SK-N-DZ (cell line): Measurements from ENCODE around the gene CCBE1.

Experiments
- DNase-seq: peaks from one replicate; pipeline ENCODE4 v3.0.0-alpha.2; 2015; ENCODE audit warnings: low spot score

Gene CCBE1

DNA sequence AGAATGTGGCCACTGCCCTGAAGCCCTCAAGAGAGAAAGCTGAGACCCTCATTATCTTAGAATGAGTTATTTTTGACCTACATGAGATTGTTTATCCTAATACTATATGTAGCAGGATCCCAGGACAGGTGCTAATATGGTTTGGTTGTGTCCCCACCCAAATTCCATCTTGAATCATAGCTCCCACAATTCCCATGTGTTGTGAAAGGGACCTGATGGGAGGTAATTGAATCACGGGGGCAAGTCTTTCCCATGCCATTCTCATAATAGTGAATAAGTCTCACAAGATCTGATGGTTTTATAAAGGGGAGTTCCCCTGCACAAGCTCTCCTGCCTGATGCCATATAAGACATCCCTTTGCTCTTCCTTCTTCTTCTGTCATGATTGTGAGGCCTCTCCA lies 76.8 kb downstream of the CCBE1 start:
- DNase-seq: no peak

DNA sequence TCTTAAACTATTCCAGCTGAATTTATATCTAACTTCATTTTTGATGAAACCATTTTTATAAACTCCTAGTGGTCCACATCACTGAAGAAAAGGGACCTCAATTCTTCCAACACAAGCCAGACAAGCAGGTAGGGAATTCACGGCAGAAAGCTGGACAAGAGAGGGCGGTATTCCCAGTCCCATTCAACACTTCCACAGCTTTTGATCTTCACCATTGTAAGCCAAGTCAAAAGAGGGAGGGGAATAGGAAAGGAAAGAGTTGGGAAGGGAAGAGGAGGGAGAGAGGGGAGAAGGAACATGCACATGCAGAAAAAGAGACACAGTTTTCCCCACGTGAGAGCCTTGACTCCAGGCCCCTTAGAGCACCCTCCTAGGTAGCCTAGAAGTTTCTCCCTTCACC lies 77.4 kb downstream of the CCBE1 start:
- DNase-seq: no peak

DNA sequence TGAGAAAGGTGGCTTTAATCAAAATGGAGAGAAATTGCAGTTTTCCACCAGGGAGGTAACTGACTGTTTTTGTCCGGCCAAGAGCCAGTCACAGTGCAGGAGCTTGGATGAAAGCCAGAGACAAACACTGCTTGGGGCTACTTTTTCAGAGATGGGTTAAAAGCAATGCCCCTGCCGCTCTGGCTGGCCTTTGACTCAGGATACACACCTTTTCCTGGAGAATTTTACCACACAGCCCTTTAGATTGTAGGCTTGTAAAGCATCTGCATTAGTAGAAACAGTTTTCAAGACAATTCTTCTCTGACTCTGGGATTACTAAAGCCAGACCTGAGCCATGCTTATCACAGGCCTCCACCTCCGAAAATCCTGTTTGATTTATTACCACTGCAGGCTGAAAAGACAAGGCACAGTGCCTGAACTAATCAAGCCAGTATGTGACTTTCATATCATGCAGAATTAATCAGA lies 79.7 kb downstream of the CCBE1 start:
- peak; percentile 80 for DNase-seq

DNA sequence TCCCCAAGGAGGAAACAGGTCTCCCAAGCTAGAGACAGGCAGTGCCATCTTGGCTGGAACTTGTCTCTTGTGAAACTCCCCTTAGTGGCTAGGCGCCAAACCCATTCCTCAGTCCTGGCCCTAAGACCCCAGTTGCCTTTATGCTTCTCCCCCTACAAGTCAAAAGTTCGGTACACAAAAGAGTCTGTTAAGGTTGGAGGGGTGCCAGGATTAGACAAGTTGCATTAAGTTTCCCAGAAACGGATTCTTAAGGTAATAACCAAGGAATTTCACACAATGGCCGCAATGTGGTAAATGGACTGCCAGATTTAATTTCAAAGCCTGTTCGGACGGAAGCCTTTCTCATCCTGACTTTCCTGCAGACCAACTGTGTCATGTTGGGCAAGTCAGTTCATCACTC lies 80.7 kb downstream of the CCBE1 start:
- DNase-seq: no peak

DNA sequence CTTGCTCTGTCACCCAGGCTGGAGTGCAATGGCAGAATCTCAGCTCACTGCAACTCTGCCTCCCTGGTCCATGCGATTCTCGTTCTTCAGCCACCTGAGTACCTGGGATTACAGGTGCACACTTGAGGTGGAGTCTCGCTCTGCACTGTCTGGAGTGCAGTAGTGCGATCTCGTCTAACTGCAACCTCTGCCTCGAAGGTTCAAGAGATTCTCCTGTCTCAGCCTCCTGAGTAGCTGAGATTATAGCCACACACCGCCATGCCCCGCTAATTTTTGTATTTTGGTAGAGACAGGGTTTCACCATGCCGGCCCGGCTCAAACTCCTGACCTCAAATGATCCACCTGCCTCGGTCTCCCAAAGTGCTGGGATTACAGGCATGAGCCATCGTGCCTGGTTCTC lies 83.3 kb downstream of the CCBE1 start:
- no peak for DNase-seq

DNA sequence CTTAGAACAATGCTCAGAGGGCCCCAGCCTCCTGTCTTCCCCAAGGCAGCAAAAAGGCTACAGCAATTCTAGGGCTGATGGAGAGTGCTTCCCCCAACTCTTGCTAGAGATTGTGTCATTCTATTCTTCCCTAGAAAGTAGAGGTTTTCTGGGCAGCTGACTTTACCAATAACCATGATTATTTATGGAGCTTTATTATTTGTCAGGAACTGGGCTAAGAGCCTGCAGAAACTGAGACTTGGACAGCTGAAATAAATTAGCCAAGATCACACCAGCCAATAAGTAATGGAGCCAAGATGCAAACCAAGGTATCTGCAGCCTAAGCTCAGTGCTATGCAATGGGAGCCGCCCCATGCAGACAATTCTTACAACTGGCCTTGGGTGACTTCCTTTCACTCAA lies 84.8 kb downstream of the CCBE1 start:
- no peak for DNase-seq

DNA sequence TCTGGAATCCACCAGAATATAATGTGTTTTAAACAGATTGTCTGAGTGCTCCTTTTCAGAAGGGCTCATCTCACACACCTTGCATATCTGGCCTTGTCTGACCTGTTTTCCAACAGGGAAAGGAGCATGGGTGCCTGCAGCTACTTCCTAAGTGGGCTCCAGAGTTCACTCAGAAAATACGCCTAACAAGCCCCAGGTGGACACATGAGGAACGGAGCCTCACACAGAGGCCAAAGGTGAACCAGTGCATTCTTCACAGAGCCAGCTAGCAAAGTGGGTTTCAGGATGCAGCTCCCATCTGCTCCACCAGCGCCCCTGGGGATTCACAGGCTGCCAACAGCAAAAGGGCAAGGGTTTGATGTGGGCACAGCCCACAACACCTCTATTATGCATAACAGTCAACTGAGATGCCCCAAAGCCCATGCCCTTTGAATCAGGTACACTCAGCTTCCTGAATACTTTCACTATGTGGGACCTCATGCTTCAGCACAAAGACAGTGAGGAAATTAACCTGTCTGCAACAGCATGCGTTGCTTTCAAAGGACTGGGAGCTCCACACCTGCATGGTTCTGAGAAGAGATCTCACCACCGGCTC lies 86.6 kb downstream of the CCBE1 start:
- DNase-seq: no peak

DNA sequence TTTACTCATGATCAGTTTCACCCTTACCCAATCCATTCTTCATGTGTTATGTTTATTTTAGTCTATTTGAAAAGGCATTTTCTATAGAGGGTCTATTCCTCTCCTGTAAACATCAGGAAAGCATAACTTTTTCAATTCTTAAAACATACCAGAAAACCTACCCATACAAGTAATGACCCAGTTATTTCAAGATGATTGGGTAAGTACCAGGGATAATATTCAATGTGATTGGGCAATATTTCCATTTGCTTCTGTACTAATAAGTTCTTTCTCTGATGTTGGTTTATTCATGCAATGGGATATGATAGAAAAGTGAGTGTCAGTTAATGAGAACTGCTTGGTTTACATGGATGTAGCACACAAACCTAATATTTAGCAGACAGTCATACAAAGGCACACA lies 87.6 kb downstream of the CCBE1 start:
- DNase-seq: no peak

DNA sequence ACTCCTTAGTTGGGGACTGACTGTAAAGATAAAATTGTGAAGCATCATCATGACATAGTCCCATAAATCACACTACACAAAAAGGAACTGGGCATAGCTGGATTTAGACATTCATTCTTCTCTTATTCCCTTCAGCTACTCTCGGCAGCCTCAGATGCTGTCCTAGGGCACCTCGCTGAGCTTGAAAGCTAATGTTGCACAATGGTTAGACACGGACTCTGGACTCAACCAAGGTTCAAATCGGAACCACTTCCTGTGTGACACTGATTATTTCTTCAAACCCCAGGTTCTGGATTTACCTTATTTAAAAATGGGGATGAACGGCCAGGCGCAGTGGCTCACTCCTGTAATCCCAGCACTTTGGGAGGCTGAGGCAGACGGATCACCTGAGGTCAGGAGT lies 89.8 kb downstream of the CCBE1 start:
- DNase-seq: no peak

DNA sequence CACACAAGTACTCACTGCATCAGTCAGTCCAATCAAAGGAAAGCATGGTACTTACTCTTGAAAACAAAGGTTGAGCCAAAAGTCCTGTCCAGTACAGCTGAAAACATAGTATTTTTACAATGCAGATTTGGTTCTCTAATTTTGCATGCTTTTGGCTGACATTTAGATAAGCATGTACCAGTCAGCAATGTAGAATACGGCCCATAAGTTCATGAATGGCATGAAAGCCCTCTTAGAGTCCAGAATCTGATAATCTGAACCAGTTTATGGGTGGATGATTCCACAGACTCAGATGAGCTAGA lies 90.2 kb downstream of the CCBE1 start:
- no peak for DNase-seq

DNA sequence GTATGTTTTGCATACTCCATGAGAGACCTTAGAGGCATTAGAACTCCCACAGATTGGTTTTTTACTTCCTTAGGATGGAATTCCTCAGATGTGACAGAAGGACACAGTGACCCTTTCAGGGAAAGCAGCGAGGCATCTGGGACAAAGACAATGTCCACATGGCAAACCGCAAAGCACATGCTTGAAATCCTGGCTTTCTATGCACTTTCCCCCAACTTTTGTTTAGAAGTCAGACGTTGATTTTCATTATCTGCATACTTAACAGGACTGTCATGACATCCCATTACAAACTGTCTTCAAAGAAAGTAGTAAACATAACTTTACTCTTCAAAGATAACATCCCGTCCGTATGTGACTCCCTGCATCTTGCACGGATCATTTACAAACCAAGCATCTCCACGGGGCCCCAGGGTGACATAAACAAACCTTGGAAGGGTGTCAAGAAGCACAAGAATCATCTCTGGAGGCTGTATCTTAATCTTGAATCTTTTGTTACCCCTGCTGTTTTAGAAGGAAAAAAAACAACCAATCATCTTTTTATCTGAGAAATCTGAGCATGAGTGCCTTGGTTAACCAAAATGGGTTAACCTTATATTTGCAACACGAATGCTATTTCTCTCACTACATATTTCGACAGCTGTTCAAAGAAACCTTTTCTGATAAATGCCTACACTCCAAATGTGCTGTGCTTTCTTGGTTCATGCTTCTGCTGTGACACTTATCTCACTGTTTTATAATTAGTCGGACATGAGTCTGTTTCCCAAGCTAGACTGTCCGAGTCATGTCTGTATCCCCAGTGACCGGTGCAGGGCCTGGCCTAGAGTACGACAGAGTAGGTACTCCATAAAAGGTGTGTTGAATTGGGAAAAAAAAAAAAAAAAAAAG lies 90.8 kb downstream of the CCBE1 start:
- no peak for DNase-seq

DNA sequence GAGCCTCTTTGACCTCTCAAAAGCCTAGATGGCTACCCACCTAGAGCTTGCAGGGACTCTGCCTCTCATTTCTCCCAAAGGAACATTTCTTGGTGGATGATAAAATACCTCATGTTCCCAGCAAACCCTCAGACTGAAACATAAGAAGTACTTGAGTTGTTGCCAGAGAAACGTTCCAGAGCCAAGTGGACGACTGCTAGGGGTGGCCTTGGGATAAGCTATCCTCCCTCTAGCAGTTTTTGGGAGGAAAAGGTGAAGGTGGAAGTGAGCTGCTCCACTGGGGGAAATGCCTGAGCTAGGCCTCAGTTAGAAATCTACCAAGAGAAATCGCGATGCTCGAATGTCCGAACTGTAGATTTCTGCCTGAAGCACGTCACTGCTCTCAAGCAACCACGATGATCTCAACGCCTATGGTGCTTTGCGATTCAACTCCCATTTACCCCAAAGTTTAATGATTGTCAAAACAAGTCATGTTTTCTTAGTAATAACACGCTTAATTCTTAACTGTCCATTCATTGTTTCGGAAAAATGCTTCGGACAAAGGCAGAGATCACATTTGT lies 91.5 kb downstream of the CCBE1 start:
- no peak for DNase-seq

DNA sequence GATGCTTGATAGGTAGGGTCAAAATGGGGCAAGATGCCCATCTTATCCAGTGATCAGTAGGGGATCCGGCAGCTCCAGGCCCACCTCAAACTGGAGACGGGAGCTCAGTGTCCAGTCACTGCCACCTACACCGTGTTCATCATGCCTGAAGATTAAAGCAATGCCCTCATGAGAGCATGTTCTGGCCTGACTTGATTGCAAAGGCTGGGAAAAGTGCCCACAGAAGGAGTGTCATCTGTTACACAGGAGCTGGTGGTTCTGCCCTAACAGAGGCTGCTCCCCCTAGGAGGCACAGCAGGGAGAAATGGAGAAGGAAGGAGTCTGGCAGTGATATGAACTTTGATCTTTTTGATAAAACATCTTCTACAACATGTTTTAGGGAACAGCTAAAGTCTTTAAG lies 92.3 kb downstream of the CCBE1 start:
- no peak for DNase-seq

DNA sequence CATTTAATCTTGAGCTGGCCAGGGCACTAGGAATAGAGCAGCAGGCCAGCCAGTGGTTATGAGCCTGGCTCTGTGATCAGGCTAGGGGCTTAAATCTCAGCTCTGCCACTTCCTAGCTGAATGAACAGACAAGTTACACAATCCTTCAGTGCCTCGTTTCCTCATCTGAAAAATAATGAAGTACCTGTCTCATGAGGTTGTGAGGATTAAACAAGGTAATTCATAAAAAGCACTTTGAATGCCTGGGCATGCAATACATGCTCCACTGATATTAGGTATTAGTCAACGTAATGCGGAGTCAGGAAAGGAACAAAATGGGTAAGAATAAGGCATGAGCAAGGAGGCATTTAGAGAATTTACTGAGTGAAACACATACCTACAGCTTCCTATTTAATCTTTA lies 100.2 kb downstream of the CCBE1 start:
- DNase-seq: no peak

DNA sequence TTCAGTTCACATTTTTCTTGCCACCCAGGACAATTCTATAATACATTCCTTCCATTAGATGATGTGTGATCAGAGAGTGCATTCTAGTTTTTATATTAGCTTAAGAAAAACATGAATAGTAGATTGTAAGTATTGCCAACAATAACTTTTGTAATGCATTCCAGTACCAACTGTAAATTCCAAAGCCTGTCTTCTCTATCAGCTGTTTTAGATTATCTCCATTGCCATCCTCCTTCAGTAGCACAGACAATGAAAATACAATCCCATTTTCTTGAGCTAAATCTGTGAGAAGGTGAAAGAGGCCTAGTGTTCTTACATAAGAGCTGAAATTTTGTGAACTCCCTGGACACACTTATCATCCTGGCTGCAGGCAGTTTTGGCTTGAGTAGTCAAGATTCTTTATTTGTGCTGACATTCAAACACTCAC lies 103.9 kb downstream of the CCBE1 start:
- DNase-seq: no peak

DNA sequence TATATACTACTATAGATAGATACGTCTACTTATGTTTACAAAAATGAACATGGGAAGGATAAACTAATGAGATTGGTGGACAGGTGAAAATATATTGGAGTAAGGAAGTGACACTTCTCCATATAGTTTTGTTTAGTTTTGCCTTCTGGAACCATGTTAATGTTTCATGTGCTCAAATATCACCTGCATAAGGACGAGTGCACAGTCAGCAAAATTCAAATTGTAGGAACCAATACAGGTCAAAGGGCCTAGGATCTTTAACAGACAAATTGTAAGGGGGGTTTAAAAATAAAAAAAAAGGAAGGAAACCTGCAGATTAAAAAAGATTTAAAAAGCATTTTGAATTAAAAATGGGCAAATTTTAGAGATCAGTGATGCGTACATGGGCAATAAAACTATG lies 104.6 kb downstream of the CCBE1 start:
- no peak for DNase-seq

DNA sequence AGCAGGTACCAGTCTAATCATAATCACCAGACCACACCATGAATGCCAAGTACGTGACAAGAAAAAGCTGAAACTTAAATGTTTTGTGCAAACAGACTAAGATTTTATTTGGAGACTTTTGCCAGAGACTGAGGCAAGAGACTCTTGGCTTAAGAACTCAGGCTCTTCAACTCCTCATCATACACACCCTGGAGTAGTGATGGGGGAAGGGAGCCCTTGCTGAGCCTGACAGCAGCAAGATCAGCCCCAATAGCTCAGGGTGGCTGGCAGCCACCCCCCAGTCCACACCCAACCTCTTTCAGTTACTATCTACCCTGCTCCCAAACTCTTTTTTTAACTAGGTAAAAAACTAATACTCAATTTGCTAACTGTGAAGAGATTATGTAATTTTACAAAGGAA lies 114.8 kb downstream of the CCBE1 start:
- no peak for DNase-seq

DNA sequence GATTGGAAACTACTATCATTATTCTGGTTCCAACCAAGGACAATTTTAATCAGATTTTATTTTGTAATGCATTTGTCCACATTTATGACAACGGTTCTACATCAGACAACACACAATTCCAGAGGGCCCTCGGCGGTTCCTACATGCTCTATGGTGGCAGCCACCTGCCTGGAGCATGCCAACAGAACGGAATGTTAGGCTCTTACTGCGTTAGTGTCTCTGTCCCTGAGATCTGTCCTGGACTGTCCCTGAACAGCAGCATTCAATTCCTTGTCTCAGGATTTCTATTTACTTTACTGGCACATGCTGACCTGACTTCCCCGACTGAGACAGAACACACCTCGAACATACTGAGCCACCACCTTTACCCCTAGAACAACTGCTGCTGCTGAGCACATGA lies 117.7 kb downstream of the CCBE1 start:
- no peak for DNase-seq

DNA sequence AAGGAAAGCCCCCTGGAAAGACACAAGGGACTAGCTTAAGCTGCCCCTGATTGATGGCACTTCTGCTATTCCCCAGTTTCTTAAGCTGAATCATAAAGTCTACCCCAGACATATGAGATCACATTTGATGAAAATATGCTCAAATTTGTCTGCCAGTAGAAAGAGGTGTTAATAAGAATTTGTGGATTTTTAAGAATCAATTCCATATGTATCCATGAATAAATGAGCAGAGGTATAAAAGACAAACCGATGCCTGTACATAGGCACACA lies 119.9 kb downstream of the CCBE1 start:
- no peak for DNase-seq

DNA sequence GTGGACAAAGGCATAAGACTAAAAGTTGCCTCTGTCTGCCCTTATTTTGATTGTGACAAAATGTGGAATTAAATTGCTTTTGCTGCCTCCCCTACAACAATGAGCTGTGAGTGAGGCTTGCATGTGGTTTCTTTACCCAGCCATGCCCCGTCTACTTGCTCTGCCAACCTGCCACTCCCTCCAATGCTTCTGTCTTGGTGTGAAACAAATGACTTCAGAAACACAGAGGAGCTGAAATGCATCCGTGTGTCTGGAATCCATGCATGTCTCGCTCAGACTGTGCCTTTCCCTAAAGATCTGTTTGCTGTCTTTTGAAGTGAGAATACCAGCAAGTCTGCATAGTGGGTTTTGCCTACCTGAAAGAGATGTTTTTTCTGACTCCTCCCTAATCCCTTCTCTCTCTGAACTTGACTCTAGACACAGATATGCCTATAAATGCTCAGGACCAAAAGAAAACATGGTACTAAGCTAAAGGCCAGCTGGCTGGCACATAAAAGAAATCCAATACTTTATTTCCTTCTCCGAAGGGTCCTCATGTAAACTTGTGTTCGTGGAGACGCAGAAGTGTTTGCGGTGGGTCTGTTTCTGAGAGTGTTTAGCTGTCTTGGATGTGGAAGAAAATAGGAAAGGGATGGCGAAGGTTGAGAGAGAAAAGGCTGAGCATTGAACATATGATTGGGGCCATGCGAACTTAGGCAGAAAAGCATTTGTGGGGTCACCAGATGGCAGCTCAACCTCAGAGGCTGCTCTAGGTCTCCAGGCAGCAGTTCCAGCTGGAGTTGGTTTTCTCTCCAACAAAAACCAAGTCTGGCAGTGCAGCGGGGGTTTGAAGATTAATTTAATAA lies 120.5 kb downstream of the CCBE1 start:
- DNase-seq: peak; percentile 11

DNA sequence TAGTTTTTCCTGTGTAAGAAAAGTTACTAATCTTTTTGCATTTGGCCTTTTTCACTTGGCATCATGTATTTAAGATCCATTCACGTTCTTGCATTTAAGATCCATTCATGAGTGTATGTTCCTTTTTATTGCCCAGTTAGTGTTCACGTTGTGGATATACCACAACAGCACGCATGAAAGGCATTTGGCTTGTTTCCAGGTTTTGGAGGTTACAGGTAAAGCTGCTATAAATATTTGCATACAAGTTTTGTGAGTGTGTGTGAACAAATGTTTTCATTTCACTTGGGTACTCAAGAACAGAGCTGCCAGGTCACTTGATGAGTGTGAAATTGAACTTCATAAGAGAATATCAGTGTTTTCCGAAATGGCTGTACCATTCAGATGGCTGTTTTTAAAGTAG lies 121.2 kb downstream of the CCBE1 start:
- no peak for DNase-seq

DNA sequence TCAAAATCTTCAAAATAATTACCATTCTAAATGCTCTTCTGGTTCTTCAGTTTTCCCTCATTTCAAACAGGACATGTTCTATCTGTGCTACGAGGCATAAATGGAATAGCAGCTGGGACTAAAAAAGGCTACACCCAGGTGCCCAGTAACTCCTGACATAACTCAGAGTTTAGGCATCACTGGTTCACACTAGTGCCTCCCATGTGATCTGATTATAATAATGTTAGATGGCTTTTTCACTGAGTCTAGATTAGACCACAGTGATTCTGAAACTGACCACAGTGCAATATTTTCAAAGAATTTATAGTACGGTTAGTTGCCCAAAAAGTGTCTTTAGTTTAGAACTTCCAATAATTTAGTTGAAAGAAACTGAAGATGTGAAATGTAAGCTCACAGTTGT lies 123.3 kb downstream of the CCBE1 start:
- DNase-seq: no peak

DNA sequence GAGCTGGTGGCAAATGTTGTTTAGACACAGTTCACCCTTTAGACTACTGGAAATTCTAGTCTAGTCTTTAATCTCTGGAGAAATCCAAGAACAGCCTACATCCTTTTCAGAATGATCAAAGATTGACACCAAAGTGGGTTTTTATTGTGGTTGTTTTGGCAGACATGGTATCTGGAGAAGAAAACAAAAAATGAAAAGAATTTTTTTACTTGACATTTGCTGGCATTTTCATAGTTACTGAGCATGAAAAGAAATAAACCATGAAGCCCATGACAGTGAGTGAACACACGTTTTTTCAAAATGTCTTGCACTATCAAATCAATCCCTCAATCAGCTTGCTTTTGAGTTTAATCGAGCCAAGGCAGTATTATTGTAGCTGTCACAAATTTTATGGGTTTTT lies 125.3 kb downstream of the CCBE1 start:
- no peak for DNase-seq
